HG02840 (cell line): ENCODE results near the gene SUPT5H.

Experiments used
- ATAC-seq: cut with Tn5 transposase; IDR thresholded peaks from one replicate; pipeline ENCODE4 v1.9.1; 2021; ENCODE audit warnings: mild to moderate bottlenecking, moderate library complexity, moderate number of reproducible peaks; ENCODE audit not compliant: unreplicated experiment, low FRiP score

Gene SUPT5H

GRCh38 chr19:39489756-39490155 is 44.4 kb downstream of the SUPT5H start:
- no peak for ATAC-seq

- no peak for ATAC-seq
Observed at GRCh38 chr19:39492225-39492624, 46.8 kb downstream of the SUPT5H start.

- ATAC-seq, result no peak
Observed at GRCh38 chr19:39492788-39493187, 47.4 kb downstream of the SUPT5H start.

- no peak for ATAC-seq
Observed at GRCh38 chr19:39494661-39495060, 49.3 kb downstream of the SUPT5H start.

- ATAC-seq, result no peak
Observed at GRCh38 chr19:39496063-39496462, 50.7 kb downstream of the SUPT5H start.

- ATAC-seq, result no peak
Observed at GRCh38 chr19:39497701-39497995, 52.3 kb downstream of the SUPT5H start.

GRCh38 chr19:39497996-39498797 is 52.8 kb downstream of the SUPT5H start:
- ATAC-seq, result no peak

GRCh38 chr19:39498798-39499642 is 53.6 kb downstream of the SUPT5H start, which contains the start of gene DLL3:
Gene DLL3 (plus strand): TSS chr19:39498947. CDS start chr19:39498975, 28 bp downstream.
- no peak for ATAC-seq

- no peak for ATAC-seq
Observed at GRCh38 chr19:39499932-39500331, 54.5 kb downstream of the SUPT5H start.

- no peak for ATAC-seq
Observed at GRCh38 chr19:39500543-39500942, 55.2 kb downstream of the SUPT5H start.

- no peak for ATAC-seq
Observed at GRCh38 chr19:39501340-39501739, 56.0 kb downstream of the SUPT5H start.

- no peak for ATAC-seq
Observed at GRCh38 chr19:39502640-39503417, 57.4 kb downstream of the SUPT5H start.

- ATAC-seq, result no peak
Observed at GRCh38 chr19:39506598-39506943, 61.2 kb downstream of the SUPT5H start.

GRCh38 chr19:39506944-39507714 is 61.7 kb downstream of the SUPT5H start:
- no peak for ATAC-seq

GRCh38 chr19:39507715-39508364 is 62.5 kb downstream of the SUPT5H start:
- no peak for ATAC-seq

- ATAC-seq, result no peak
Observed at GRCh38 chr19:39508629-39509028, 63.2 kb downstream of the SUPT5H start.

- ATAC-seq, result no peak
Observed at GRCh38 chr19:39509233-39509632, 63.9 kb downstream of the SUPT5H start.

- ATAC-seq, result no peak
Observed at GRCh38 chr19:39512988-39513387, 67.6 kb downstream of the SUPT5H start.

GRCh38 chr19:39514840-39515550 is 69.6 kb downstream of the SUPT5H start, which contains the start of gene SELENOV:
Gene SELENOV (plus strand): TSS chr19:39515139. CDS start chr19:39515213, 74 bp downstream.
- ATAC-seq, result no peak
